ENCODE data around the gene DPP6.
A peak's percentile ranks its signal among the peaks of the same experiment; 100 is the strongest.

DPP6 gene

GRCh38 chr7:154827007-154827406 is 774.8 kb downstream of the DPP6 start:
- DNase-seq (ENCODE audit: low spot score): no peak

GRCh38 chr7:154832557-154833138 is 780.5 kb downstream of the DPP6 start:
- peak; percentile 71 for DNase-seq (ENCODE audit: low spot score)

- no peak for DNase-seq (ENCODE audit: low spot score)
Observed at GRCh38 chr7:154836021-154836448, 783.8 kb downstream of the DPP6 start.

- no peak for DNase-seq (ENCODE audit: low spot score)
Observed at GRCh38 chr7:154837087-154837486, 784.9 kb downstream of the DPP6 start.

- DNase-seq (ENCODE audit: low spot score): no peak
Observed at GRCh38 chr7:154837622-154838021, 785.4 kb downstream of the DPP6 start.

GRCh38 chr7:154840086-154840485 is 787.9 kb downstream of the DPP6 start:
- no peak for DNase-seq (ENCODE audit: low spot score)

GRCh38 chr7:154841731-154842331 is 789.6 kb downstream of the DPP6 start:
- no peak for DNase-seq (ENCODE audit: low spot score)

- DNase-seq (ENCODE audit: low spot score): no peak
Observed at GRCh38 chr7:154842591-154842990, 790.4 kb downstream of the DPP6 start.

- DNase-seq (ENCODE audit: low spot score): no peak
Observed at GRCh38 chr7:154843670-154844237, 791.6 kb downstream of the DPP6 start.

GRCh38 chr7:154844499-154844898 is 792.3 kb downstream of the DPP6 start:
- no peak for DNase-seq (ENCODE audit: low spot score)

GRCh38 chr7:154844955-154845354 is 792.8 kb downstream of the DPP6 start:
- DNase-seq (ENCODE audit: low spot score): no peak

GRCh38 chr7:154848464-154848863 is 796.3 kb downstream of the DPP6 start:
- no peak for DNase-seq (ENCODE audit: low spot score)

- no peak for DNase-seq (ENCODE audit: low spot score)
Observed at GRCh38 chr7:154852205-154852604, 800.0 kb downstream of the DPP6 start.

- no peak for DNase-seq (ENCODE audit: low spot score)
Observed at GRCh38 chr7:154853063-154853726, 801.0 kb downstream of the DPP6 start.

GRCh38 chr7:154853727-154854095 is 801.5 kb downstream of the DPP6 start:
- no peak for DNase-seq (ENCODE audit: low spot score)

- no peak for DNase-seq (ENCODE audit: low spot score)
Observed at GRCh38 chr7:154854836-154855235, 802.6 kb downstream of the DPP6 start.

GRCh38 chr7:154855366-154855765 is 803.2 kb downstream of the DPP6 start:
- no peak for DNase-seq (ENCODE audit: low spot score)

GRCh38 chr7:154856733-154857132 is 804.5 kb downstream of the DPP6 start:
- DNase-seq (ENCODE audit: low spot score): no peak

- no peak for DNase-seq (ENCODE audit: low spot score)
Observed at GRCh38 chr7:154857240-154857639, 805.0 kb downstream of the DPP6 start.

- peak; percentile 65 for DNase-seq (ENCODE audit: low spot score)
Observed at GRCh38 chr7:154857728-154858681, 805.8 kb downstream of the DPP6 start.

GRCh38 chr7:154858836-154859537 is 806.8 kb downstream of the DPP6 start:
- no peak for DNase-seq (ENCODE audit: low spot score)

All from Ammon's horn (tissue), 1 donor.